KG1 (cell line): ENCODE results near the gene SLC30A1.
"Not testable (repeated sequence)": the region's sequence is repeated elsewhere in the genome, so short reads cannot be mapped to it uniquely, and the experiment has no call there.

ENCODE experiments used
- DNase-seq: peaks from one replicate; lab custom pipeline; 2025; lab: John Stamatoyannopoulos, UW

Gene SLC30A1

GRCh38 chr1:211583011-211583992 lies 4.3 kb upstream of the SLC30A1 start:
- DNase-seq: no peak

- no peak for DNase-seq
Measured at GRCh38 chr1:211581526-211581925, 2.6 kb upstream of the SLC30A1 start.

GRCh38 chr1:211580303-211580687 lies 1.3 kb upstream of the SLC30A1 start:
- DNase-seq: no peak

- peak; percentile 89 for DNase-seq
Measured at GRCh38 chr1:211579440-211580302, 710 bp upstream of the SLC30A1 start.

- DNase-seq: no peak
Measured at GRCh38 chr1:211577819-211578639, 932 bp downstream of the SLC30A1 start.

- DNase-seq: no peak
Measured at GRCh38 chr1:211577277-211577818, 1.6 kb downstream of the SLC30A1 start.

GRCh38 chr1:211576717-211577116 lies 2.2 kb downstream of the SLC30A1 start:
- DNase-seq: no peak

GRCh38 chr1:211574705-211575104 lies 4.3 kb downstream of the SLC30A1 start:
- no peak for DNase-seq

- DNase-seq: no peak
Measured at GRCh38 chr1:211571998-211572397, 7.0 kb downstream of the SLC30A1 start.

- DNase-seq: not testable (repeated sequence)
Measured at GRCh38 chr1:211570378-211570777, 8.6 kb downstream of the SLC30A1 start.

- no peak for DNase-seq
Measured at GRCh38 chr1:211566431-211567025, 12.4 kb downstream of the SLC30A1 start.

- DNase-seq: no peak
Measured at GRCh38 chr1:211564084-211564483, 14.9 kb downstream of the SLC30A1 start.

GRCh38 chr1:211559222-211560010 lies 19.5 kb downstream of the SLC30A1 start:
- DNase-seq: no peak

GRCh38 chr1:211557894-211558625 lies 20.9 kb downstream of the SLC30A1 start:
- DNase-seq: no peak

- no peak for DNase-seq
Measured at GRCh38 chr1:211553549-211553948, 25.4 kb downstream of the SLC30A1 start.

GRCh38 chr1:211551638-211552460 lies 27.1 kb downstream of the SLC30A1 start:
- no peak for DNase-seq

GRCh38 chr1:211549092-211549711 lies 29.8 kb downstream of the SLC30A1 start:
- no peak for DNase-seq
